NB4 (cell line): Measurements from ENCODE around the gene FUOM.

ENCODE experiments used
- DNase-seq: peaks from one replicate; pipeline ENCODE4 v3.0.0; 2010; ENCODE audit warnings: low read depth
- H3K4me3 ChIP-seq: one replicate; pipeline ENCODE4 v1.5.1; 2011; ENCODE audit warnings: mild to moderate bottlenecking, low read depth, low read length, moderate library complexity
- MYC ChIP-seq: IDR thresholded peaks from 2 replicates; pipeline ENCODE4 v1.6.1; 2011; ENCODE audit warnings: low read depth, low read length
- POLR2A ChIP-seq: IDR thresholded peaks from 2 replicates; pipeline ENCODE4 v1.6.1; 2011; ENCODE audit warnings: mild to moderate bottlenecking; ENCODE audit not compliant: insufficient read length; ENCODE audit errors: extremely low read depth
- TF ChIP-seq, protein P1 (sequence below): IDR thresholded peaks from 2 replicates; pipeline ENCODE4 v1.6.1; 2011; ENCODE audit warnings: low read depth, low read length
- TF ChIP-seq, protein P2 (sequence below): IDR thresholded peaks from one replicate; pipeline ENCODE4 v1.5.1; 2012; ENCODE audit warnings: low read depth, low read length

The FUOM gene

DNA sequence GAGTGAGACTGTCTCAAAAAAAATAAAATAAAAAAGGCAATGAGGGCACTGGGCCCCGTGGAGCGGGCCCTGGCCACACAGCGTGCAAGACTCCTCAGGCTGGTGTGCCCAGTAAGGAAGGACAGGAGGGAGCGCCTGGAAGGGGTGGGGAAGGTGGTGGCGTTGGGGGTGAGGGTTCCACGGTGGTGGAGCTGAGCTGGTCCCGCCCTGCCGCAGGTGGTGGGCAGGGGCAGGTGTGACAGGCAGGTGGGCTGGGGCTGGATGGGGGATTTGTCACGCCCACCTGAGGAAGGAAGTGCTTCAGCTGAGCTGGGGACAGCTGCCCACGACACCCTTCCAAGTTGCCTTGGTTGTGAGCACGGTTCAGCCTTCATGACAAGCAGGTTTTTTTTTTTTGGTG is 11.4 kb downstream of the FUOM start:
- TF ChIP-seq, protein P1, sequence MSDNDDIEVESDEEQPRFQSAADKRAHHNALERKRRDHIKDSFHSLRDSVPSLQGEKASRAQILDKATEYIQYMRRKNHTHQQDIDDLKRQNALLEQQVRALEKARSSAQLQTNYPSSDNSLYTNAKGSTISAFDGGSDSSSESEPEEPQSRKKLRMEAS: no peak
- TF ChIP-seq, protein P2, sequence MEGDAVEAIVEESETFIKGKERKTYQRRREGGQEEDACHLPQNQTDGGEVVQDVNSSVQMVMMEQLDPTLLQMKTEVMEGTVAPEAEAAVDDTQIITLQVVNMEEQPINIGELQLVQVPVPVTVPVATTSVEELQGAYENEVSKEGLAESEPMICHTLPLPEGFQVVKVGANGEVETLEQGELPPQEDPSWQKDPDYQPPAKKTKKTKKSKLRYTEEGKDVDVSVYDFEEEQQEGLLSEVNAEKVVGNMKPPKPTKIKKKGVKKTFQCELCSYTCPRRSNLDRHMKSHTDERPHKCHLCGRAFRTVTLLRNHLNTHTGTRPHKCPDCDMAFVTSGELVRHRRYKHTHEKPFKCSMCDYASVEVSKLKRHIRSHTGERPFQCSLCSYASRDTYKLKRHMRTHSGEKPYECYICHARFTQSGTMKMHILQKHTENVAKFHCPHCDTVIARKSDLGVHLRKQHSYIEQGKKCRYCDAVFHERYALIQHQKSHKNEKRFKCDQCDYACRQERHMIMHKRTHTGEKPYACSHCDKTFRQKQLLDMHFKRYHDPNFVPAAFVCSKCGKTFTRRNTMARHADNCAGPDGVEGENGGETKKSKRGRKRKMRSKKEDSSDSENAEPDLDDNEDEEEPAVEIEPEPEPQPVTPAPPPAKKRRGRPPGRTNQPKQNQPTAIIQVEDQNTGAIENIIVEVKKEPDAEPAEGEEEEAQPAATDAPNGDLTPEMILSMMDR: no peak
- no peak for TF ChIP-seq MYC
- TF ChIP-seq POLR2A: no peak
- no peak for DNase-seq

DNA sequence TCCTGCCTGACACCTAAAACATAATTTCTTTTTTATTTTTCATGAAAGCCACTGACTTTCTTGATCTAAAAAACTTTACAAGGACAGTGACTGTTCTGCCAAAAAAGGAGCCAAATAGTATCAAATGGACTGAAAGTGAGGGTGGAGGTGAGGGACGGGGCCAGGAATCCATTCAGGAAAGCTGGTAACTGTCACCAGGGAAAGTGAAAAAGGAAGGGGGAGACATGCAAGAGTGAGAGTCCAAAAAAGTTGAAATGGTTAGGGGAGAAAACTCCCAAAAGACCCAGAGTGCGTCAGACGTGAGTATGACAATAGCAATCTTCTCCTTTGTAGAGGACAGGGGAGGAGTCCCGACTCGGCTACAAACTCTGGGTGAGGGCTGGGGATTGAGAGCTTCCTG is 13.6 kb downstream of the FUOM start:
- H3K4me3 ChIP-seq: no peak overlapping the region
- DNase-seq: no peak
- TF ChIP-seq, protein P2: no peak
- TF ChIP-seq POLR2A (no peak), MYC (no peak)
- TF ChIP-seq, protein P1: no peak

More for the DNA sequence above, 11.4 kb downstream of the FUOM start:
- H3K4me3 ChIP-seq: no peak overlapping the region

DNA sequence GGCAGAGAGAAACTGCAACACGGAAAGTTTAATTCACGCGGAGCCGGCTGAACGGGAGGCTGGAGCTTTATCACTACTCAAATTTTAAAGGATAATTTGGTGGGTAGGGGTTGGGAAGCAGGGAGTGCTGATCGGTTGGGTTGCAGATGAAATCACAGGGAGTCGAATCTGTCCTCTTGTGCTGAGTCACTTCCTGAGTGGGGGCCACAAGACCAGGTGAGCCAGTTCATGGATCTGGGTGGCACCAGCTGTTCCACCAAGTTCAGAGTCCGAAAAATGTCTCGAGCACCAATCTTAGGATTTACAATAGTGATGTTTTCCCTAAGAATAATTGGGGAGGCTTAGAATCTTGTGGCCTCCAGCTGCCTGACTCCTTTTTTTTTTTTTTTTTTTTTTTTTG is 14.3 kb downstream of the FUOM start:
- H3K4me3 ChIP-seq: no peak overlapping the region
- TF ChIP-seq, protein P1: no peak
- TF ChIP-seq POLR2A: no peak
- TF ChIP-seq MYC: no peak
- TF ChIP-seq, protein P2: no peak
- no peak for DNase-seq

DNA sequence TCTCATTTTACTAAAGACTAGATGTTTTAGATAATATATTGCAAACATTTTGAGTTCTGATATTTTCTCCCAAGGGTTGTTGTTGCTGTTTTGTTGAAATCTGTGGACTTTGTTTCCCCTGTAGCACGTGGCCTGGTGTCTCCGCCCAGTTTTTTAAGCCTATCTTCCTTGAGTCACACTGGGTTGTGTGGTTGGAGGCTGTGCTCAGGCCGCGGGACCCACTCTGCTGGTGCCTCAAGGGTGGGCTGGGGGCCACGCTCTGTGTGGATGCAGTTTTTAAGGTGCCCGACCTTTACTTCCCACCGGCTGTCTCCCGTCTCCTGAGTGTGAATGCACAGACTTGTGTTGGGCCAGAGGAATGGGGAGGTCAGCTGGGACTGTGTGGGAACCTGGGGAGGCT is 14.9 kb downstream of the FUOM start:
- H3K4me3 ChIP-seq: no peak overlapping the region
- no peak for TF ChIP-seq MYC
- TF ChIP-seq, protein P2: no peak
- TF ChIP-seq POLR2A: no peak
- DNase-seq: no peak

DNA sequence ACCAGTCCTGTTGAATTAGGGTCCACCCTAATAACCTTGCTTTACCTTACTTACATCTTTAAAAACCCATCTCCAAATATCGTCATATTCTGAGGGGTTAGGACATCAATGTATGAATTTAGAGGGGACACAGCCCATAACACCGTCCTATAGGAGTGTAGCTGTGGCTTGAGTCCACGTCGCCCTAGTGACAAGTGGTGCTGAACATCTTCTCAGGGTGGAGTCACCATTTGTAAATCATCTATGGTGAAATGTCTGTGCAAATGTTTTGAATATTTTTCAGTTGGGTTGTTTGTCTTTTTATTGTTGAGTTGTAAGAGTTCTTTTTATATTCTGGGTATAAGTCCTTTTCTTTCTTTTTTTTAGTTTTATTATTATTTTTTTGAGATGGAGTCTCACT is 15.8 kb downstream of the FUOM start:
- TF ChIP-seq, protein P1: no peak
- no peak for TF ChIP-seq POLR2A
- TF ChIP-seq, protein P2: no peak
- no peak for TF ChIP-seq MYC
- no peak for DNase-seq
- H3K4me3 ChIP-seq: no peak overlapping the region

DNA sequence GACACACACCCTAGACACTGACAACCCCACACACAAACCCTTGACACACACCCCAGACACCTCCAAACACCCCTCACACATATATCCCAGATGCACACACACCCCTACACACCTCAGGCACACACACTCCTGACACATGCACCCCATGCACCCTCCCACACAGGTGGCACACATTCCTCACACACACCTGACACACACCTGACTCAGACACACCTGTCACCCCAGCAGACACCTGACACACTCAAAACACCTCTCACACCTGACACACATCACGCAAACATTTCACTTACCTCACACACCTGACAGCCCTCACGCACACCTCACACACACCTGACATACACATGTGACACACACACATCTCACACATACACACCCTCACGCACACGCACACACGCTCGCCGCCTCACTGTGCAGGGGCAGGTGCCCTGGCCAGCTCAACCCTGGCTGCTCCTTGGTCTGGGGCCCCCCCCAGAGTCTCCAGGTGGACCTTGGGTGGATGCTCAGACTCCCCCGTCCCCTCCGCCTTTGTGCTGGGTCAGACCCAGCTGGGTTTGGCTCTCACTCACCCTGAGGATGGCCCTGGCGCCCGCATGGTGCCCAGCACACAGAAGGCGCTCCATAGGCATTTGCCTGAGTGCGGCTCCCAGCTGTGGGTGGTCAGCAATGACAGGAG is 18.0 kb downstream of the FUOM start:
- no peak overlapping the region for H3K4me3 ChIP-seq
- DNase-seq: no peak
- TF ChIP-seq, protein P1: no peak
- TF ChIP-seq POLR2A: no peak
- TF ChIP-seq MYC: no peak
